SK-N-MC (cell line): Measurements from ENCODE around the gene SHISA9.

Experiments used
- EZH2 ChIP-seq: fragments of 200-600 bp; sonication (generic); IDR thresholded peaks from one replicate; pipeline ENCODE4 v1.6.1; 2017; ENCODE audit warnings: antibody characterized with exemption
- FOXP2 ChIP-seq: optimal IDR thresholded peaks from 2 replicates; pipeline ENCODE3; 2011; ENCODE audit warnings: mild to moderate bottlenecking, moderate library complexity; ENCODE audit not compliant: insufficient read depth; ENCODE audit errors: extremely low read length, control extremely low read depth
- POLR2AphosphoS5 ChIP-seq: IDR thresholded peaks from 2 replicates; pipeline ENCODE4 v1.6.1; 2012; ENCODE audit warnings: mild to moderate bottlenecking, low read depth, low read length, borderline replicate concordance

- TF ChIP-seq POLR2AphosphoS5, result no peak
- no peak for TF ChIP-seq EZH2
- no peak for TF ChIP-seq FOXP2
Observed at GRCh38 chr16:13077816-13078215, 176.4 kb downstream of the SHISA9 start.
